PC-9 (cell line): ENCODE measurements around the gene RNF112. TPM values are rescaled to one million over a fixed set of nuclear protein-coding genes. Genes with fewer than 3 reads are reported as not detected.

ENCODE experiments used
- BruUV-seq: library from RNA; stranded (reverse); fragments of 400-500 nt; replicated peaks from 2 replicates; lab custom pipeline; 2021; lab: Mats Ljungman, UMichigan
- CTCF ChIA-PET: fragments of 300-600 bp; sonication (Branson Sonifier 250); formaldehyde crosslinking; loops from one replicate; lab custom pipeline; 2022; ENCODE audit warnings: antibody characterized with exemption; lab: Charles Lee
- POLR2A ChIA-PET: fragments of 300-600 bp; sonication (Branson Sonifier 250); formaldehyde crosslinking; loops from one replicate; lab custom pipeline; 2022; ENCODE audit warnings: antibody characterized with exemption; ENCODE audit not compliant: unreplicated experiment; lab: Charles Lee
- DNase-seq, 2 experiments: peaks; one replicate each; pipeline versions ENCODE4 v3.0.0 to v3.0.0-alpha.2; 2015 to 2022; ENCODE audit warnings: mixed read lengths in 1 of 2
- H2AFZ ChIP-seq: fragments of 200-600 bp; sonication (generic); 2 replicates; pipeline ENCODE4 v1.8.1; 2017; ENCODE audit warnings: antibody characterized with exemption
- H3F3A ChIP-seq: fragments of 200-600 bp; sonication (generic); 2 replicates; pipeline ENCODE4 v1.8.1; 2017; ENCODE audit warnings: antibody characterized with exemption, mild to moderate bottlenecking, low read depth; ENCODE audit not compliant: insufficient read depth
- H3K27ac ChIP-seq: fragments of 200-600 bp; sonication (generic); 2 replicates; pipeline ENCODE4 v1.6.1; 2016; ENCODE audit warnings: mixed run types
- H3K27me3 ChIP-seq: fragments of 200-600 bp; sonication (generic); 2 replicates; pipeline ENCODE4 v1.6.1; 2016; ENCODE audit warnings: low read depth, mixed run types; ENCODE audit not compliant: insufficient read depth
- H3K36me3 ChIP-seq: fragments of 200-600 bp; sonication (generic); 2 replicates; pipeline ENCODE4 v1.6.1; 2016; ENCODE audit warnings: low read depth, mixed run types
- H3K4me1 ChIP-seq: fragments of 200-600 bp; sonication (generic); replicated peaks from 2 replicates; pipeline ENCODE4 v1.6.1; 2016; ENCODE audit warnings: mixed run types; ENCODE audit not compliant: insufficient read depth
- H3K4me2 ChIP-seq: fragments of 200-600 bp; sonication (generic); 2 replicates; pipeline ENCODE4 v1.6.1; 2017; ENCODE audit warnings: mixed run types
- H3K4me3 ChIP-seq: fragments of 200-600 bp; sonication (generic); 2 replicates; pipeline ENCODE4 v1.6.1; 2016; ENCODE audit warnings: mixed run types
- H3K79me2 ChIP-seq: fragments of 200-600 bp; sonication (generic); 2 replicates; pipeline ENCODE4 v1.6.1; 2017; ENCODE audit warnings: low read depth, mixed run types
- H3K9me2 ChIP-seq: fragments of 200-600 bp; sonication (generic); 2 replicates; pipeline ENCODE4 v1.8.1; 2017; ENCODE audit warnings: mild to moderate bottlenecking; ENCODE audit not compliant: insufficient read depth
- H3K9me3 ChIP-seq: fragments of 200-600 bp; sonication (generic); 2 replicates; pipeline ENCODE4 v1.8.1; 2016; ENCODE audit warnings: low read depth; ENCODE audit not compliant: insufficient read depth
- H4K20me1 ChIP-seq: fragments of 200-600 bp; sonication (generic); 2 replicates; pipeline ENCODE4 v1.8.1; 2017; ENCODE audit not compliant: insufficient read depth
- CTCF ChIP-seq: fragments of 200-600 bp; sonication (generic); conservative IDR thresholded peaks from 2 replicates; pipeline ENCODE4 v1.6.1; 2017; ENCODE audit warnings: mixed run types, antibody characterized with exemption, mild to moderate bottlenecking, moderate library complexity
- EZH2 ChIP-seq: fragments of 200-600 bp; sonication (generic); IDR thresholded peaks from 2 replicates; pipeline ENCODE4 v1.8.0; 2017; ENCODE audit warnings: antibody characterized with exemption, low read depth
- intact Hi-C: fragments of 100-400 bp; cut with micrococcal nuclease; formaldehyde crosslinking; loops from one replicate; pipeline ENCODE4 v1.10.0; 2022; ENCODE audit not compliant: unreplicated experiment
- total RNA-seq: library from RNA; stranded (reverse); gene quantifications from 2 replicates; pipeline ENCODE4 v1.2.3, GENCODE V29; 2021

The RNF112 gene
- total RNA-seq, 1 experiment from 2014 or later: 2.0 TPM

DNA sequence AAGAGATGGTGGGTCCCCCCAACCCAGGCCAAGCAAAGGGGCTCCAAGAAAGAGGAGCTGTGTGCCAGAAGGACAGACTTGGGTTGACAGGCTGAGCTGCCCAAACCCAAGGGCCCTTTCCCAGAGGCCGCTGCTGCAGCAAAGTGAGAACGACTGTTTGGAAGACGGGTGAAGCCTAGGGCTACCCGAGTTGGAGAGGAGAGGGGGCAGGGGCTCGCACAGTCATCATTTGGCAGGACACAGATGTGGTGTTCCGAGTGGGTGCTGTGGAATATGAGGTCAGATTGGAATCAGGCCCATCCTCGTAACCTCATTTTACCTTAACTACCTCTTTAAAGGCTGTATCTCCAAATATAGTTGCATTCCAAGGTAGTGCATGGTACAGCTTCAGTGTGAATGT, 18.7 kb upstream of the RNF112 start:
- no peaks in the 10 kb centered on the region for H3K79me2 ChIP-seq
- peaks cover 6% of the 10 kb centered on the region; the same call in 1 of the 2 replicates for H3F3A ChIP-seq
- no peak overlapping the region for H3K4me3 ChIP-seq
- TF ChIP-seq EZH2 (no peak), CTCF (no peak)
- H3K4me1 ChIP-seq: peaks cover 17% of the 10 kb centered on the region
- H3K27ac ChIP-seq: no peak overlapping the region
- H3K4me2 ChIP-seq: no peak overlapping the region
- H2AFZ ChIP-seq: no peak overlapping the region
- H3K36me3 ChIP-seq: no peaks in the 10 kb centered on the region
- no peaks in the 10 kb centered on the region for H3K9me3 ChIP-seq
- DNase-seq: no peak
- ChIA-PET POLR2A (no interaction called here), CTCF (no interaction called here)
- BruUV-seq: no TSS peak
- no peaks in the 10 kb centered on the region for H3K9me2 ChIP-seq
- H3K27me3 ChIP-seq: no peaks in the 10 kb centered on the region
- intact Hi-C loops: no loop called here
- H4K20me1 ChIP-seq: no peaks in the 10 kb centered on the region

DNA sequence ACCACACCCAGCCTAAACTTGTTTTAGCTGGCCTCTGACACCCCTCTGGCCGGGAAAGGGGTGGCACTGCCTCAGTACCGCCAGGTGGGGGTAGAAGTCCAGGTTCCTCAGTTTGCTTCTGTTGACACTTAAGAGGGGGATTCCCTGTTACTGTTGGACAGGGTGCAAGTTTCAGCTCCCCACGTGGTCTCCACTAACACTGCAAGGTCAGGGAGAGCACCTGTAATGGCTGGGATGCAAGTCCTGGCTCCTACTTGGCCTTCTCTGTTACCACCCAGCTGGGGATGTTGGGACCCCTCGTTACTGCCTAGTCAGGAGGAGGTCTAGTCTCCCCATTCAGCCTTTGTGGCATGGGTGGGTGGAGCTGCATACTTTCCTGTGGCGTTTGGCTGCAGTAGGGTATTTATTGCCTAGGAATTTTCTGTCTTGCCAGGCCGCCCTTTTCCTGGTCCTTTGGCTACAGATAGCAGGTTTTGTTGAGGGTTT, 13.4 kb upstream of the RNF112 start:
- intact Hi-C loops: no loop called here
- no TSS peak for BruUV-seq
- peak overlapping the region; percentile 29 for H3K4me2 ChIP-seq
- no peak overlapping the region for H2AFZ ChIP-seq
- H3K27me3 ChIP-seq: no peaks in the 10 kb centered on the region
- ChIA-PET CTCF (no interaction called here), POLR2A (interaction anchor here (0.7 to 0.9 kb wide), 2 partner anchors 9 to 20 kb away, joined by 4 to 11 read pairs; partner anchors contain the start of gene MAPK7)
- DNase-seq: peak in 1 of 2 experiments; percentile 41
- TF ChIP-seq EZH2 (no peak), CTCF (no peak)
- H4K20me1 ChIP-seq: no peaks in the 10 kb centered on the region
- H3K9me2 ChIP-seq: no peaks in the 10 kb centered on the region
- no peaks in the 10 kb centered on the region for H3K36me3 ChIP-seq
- peak overlapping the region; percentile 80 for H3K27ac ChIP-seq
- H3K9me3 ChIP-seq: no peaks in the 10 kb centered on the region
- peaks cover 22% of the 10 kb centered on the region for H3K4me1 ChIP-seq
- H3K4me3 ChIP-seq: no peak overlapping the region
- H3F3A ChIP-seq: peaks cover 20% of the 10 kb centered on the region
- H3K79me2 ChIP-seq: no peaks in the 10 kb centered on the region

DNA sequence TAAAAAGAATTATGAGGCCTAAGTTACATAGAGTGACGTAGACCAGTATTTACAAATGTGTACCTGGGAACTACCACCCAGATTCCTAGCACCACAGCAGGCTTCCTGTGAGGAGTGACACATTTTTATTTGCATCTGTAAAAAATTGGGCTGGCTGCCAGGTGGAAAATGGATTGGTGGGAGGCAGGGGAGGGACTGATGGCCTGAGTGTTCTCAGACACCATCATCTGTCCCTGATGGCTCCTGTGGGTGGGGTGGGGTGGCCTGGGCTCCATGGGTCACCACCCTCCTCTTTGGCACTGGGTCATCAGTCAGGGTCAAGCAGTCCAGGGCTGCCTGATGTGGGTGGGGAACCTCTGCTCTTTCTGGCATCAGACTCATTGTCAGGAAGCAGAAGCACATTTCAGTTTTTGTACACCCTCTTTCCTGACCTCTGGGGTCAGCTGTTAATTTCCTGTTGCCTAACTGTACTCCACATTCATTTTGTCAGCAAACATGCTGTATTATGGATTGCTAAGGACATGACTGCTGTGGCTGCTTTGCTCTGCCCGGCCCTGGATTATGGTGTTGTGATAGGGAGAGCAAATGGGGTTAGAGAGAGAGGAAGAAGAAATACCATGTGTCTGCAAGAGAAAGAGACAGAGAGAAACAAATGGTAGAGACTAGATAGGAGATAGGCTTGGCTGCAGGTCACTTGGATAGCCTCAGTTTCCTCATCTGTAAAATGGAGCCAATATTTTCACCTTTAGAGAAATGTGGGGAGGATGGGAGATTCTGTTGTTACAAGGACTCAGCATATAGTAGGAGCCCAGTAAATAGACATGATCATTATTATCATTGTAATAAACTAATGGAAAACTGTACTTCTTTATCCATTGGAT, 12.5 kb upstream of the RNF112 start:
- Histone ChIP-seq H3K36me3 (no peaks in the 10 kb centered on the region), H3K79me2 (no peaks in the 10 kb centered on the region), H3K4me3 (no peak overlapping the region), H3K27ac (peak overlapping the region; percentile 80), H3K4me1 (peaks cover 22% of the 10 kb centered on the region), H3K9me2 (no peaks in the 10 kb centered on the region), H4K20me1 (no peaks in the 10 kb centered on the region), H2AFZ (no peak overlapping the region), H3K4me2 (peak overlapping the region; percentile 29), H3K9me3 (no peaks in the 10 kb centered on the region), H3K27me3 (no peaks in the 10 kb centered on the region), H3F3A (peaks cover 20% of the 10 kb centered on the region)
- intact Hi-C loops: no loop called here
- CTCF ChIA-PET: no interaction called here
- no TSS peak for BruUV-seq
- DNase-seq: peak; percentile 71 to 84
- POLR2A ChIA-PET: interaction anchor here (0.9 kb wide), 1 partner anchor 21 kb away, joined by 4 read pairs; the partner anchor contains the start of gene MAPK7
- TF ChIP-seq EZH2 (no peak), CTCF (no peak)
